ENCODE results near the gene PARD3. TPM values are rescaled to one million over a fixed set of nuclear protein-coding genes. Genes with fewer than 3 reads are reported as not detected.

The PARD3 gene
- total RNA-seq, 1 experiment from 2014 or later, result 50.0 TPM

DNA sequence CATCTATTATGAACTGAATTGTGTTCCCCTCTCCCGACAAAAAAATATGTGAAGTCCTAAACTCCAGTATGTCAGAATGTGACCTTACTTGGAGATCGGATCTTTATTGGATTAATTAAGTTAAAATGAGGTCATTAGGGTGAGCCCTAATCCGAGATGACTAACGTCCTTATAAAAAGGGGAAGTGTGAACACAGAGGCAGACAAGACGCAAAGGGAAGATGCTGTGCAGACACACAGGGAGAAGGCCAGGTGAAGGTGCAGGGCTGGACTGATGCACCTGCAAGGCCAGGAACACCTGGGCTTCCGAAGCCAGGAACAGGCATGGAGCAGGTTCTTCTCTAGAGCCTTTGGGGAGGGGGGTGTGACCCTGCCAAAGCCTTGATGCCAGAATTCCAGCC, 187.8 kb downstream of the PARD3 start:
- no peak for DNase-seq
- no peaks in the 10 kb centered on the region for H3K9me3 ChIP-seq
- H3K27me3 ChIP-seq, result no peaks in the 10 kb centered on the region
- H3K36me3 ChIP-seq, result no peaks in the 10 kb centered on the region
- H3K4me3 ChIP-seq, result no peak overlapping the region

DNA sequence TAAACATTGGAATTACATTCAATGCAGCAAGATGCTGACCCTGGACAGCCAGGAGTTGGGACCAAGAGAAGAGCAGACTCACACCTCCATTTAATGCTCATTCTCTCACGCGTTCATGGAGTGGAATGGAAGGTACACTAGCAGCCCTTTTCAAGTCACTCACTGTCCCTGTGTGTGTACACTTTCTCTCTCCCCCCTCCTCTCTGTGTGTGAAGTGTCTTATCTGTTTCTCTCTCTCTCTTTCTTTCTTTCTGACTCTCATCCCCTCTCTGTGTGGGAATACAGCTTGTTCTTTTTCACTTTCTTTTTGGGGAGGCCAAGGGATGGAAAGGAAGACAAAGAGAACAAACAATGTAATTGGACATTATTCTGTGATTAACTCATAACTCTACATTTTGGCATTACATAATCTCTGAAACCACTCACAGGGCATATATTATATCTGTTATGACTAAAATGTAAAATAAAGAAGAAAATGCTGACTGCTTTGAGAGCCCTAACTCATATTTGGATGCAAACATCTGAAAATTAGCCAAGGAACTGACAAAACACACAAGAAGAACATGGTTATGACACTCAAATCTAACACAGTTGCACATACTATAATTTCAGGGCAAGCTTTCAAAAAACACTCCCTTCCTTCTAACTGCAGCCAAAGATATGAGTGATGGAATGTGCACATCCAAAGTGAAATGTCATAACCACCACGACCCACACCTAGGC, 188.8 kb downstream of the PARD3 start:
- no peak overlapping the region for H3K4me3 ChIP-seq

DNA sequence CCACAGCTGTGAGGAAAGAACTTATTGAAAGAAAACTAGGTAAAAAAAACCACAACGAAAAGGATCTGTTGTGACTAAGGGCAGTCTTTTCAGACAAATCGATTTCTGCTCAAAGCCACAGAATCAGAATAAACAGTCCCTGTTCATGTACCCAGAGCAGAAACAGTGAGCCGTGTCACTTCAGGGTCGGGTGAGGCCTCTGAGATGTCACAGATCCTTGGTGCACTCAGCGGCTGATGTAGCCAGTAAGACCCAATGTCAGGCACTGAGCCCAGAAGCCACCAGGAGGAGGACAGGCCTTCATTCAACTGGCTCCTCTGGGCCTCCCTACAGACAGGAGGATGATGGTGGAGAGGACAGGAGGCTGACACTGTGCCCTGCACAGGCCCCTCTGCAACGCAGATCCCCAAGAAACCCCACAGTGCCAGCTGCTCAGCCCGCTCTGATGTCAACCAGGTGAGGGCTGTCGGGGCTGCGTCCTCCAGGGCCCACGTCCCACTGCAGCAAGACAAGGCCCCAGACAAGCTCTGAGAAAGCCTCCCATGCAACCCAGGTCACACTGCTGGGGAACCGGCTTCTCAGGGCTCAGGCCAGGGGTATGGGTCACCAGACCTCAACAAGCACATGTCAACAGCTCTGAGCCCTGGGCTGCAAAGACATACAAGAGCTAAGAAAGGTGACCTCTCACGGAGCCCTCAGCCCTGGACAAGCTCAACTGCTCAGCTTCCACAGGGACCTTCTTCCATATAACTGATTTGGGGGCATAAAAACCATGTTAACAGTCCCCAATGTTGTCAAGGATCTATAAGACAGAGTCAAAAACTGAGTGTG, 190.6 kb downstream of the PARD3 start:
- Histone ChIP-seq H3K36me3 (no peaks in the 10 kb centered on the region), H3K27me3 (no peaks in the 10 kb centered on the region), H3K9me3 (no peaks in the 10 kb centered on the region), H3K4me3 (no peak overlapping the region)
- DNase-seq, result no peak

More for the DNA sequence above, 188.8 kb downstream of the PARD3 start:
- no peak for DNase-seq
- H3K27me3 ChIP-seq, result no peaks in the 10 kb centered on the region
- no peaks in the 10 kb centered on the region for H3K9me3 ChIP-seq
- H3K36me3 ChIP-seq, result no peaks in the 10 kb centered on the region

DNA sequence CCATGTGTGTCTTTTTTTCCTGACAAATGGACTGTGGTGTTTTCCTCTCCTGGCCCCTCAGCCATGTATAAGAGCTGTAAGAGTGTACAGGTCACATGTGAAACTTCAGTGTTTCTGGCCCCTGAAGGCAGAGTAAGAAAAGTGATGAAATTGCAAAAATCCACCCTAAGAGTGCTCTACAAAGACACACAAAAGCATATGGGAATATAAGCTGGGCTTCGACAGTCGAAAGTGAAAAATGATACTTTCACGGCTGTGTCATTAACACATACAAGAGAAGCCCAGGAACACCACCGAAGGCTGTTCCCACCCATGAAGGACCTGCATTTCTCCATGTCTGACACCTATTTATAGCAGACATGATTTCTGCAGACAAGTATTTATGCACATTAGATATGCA, 192.2 kb downstream of the PARD3 start:
- DNase-seq, result no peak
- Histone ChIP-seq H3K27me3 (no peaks in the 10 kb centered on the region), H3K4me3 (no peak overlapping the region), H3K36me3 (no peaks in the 10 kb centered on the region), H3K9me3 (no peaks in the 10 kb centered on the region)

DNA sequence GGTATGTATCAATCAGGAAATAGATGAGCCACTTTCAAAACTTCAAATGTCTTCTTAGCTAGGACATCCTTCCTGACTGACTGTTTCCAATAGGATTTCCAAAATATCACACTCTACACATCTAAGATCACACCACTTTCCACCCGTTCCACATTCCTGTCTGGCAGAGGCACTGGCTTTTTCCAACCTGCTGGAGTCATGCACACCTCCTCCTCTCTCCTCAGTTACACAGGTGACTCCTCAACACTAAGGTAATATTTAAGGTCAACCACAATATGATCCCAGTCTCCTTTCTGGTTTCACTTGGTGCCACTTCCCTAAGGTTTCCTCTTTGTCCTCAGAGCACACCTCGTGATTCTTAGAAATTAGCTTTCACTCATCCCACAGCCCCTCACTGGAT, 196.5 kb downstream of the PARD3 start:
- Histone ChIP-seq H3K36me3 (no peaks in the 10 kb centered on the region), H3K4me3 (no peak overlapping the region), H3K9me3 (no peaks in the 10 kb centered on the region), H3K27me3 (no peaks in the 10 kb centered on the region)
- DNase-seq, result no peak

DNA sequence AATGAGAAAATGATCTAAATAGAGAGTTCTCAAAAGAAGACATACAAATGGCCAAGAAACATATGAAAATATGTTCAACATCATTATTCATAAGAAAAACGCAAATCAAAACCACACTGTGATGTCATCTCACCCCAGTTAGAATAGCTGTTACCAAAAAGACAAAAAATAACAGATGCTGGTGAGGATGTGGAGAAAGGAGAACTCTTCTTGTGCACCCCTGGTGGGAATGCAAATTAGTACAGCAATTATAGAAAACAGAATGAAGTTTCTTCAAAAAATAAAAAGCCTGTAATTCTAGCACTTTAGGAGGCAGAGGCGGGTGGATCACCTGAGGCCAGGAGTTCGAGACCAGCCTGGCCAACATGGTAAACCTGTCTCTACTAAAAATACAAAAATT, 199.3 kb downstream of the PARD3 start:
- Histone ChIP-seq H3K9me3 (no peaks in the 10 kb centered on the region), H3K27me3 (no peaks in the 10 kb centered on the region), H3K4me3 (no peak overlapping the region), H3K36me3 (no peaks in the 10 kb centered on the region)
- DNase-seq, result no peak

DNA sequence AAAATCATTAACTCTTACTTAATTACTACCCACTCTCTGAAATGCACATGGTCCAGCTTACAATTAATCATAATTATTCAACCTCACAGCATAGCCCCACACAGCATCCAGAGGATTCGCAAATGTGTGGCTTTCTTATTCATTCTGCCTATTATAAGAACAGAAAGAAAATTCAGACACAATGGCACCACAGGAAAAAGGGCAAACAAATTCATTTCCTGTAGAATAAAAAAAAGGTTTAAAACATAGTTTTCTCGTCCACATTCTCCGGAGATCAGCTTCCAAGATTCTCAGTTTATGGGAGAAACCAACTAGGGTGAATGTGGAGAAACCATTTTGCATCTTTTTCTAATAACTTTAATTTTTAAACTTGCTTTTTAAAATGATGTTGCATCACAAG, 201.6 kb downstream of the PARD3 start:
- no peak overlapping the region for H3K4me3 ChIP-seq
- H3K27me3 ChIP-seq, result no peaks in the 10 kb centered on the region
- H3K36me3 ChIP-seq, result no peaks in the 10 kb centered on the region
- DNase-seq, result no peak
- H3K9me3 ChIP-seq, result no peaks in the 10 kb centered on the region

DNA sequence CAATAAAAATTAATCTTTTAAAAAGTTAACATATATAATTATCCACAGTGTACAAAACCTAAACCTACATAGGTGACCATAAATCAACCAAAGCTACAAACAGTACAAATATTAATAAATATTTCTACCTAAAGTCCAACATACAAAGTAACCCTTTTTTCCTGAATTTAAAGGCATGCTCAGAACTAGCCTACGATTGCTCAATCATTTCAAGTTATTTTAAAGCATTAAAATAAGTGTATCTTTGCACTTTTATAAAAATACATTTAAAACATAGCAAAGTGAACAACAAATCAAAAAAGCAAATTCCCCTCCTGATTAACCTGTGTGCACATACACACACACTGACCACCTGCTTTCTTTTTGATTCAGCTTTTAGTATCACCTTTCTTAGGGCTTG, 202.2 kb downstream of the PARD3 start:
- no peaks in the 10 kb centered on the region for H3K36me3 ChIP-seq
- no peaks in the 10 kb centered on the region for H3K9me3 ChIP-seq
- DNase-seq, result no peak
- no peaks in the 10 kb centered on the region for H3K27me3 ChIP-seq
- no peak overlapping the region for H3K4me3 ChIP-seq

DNA sequence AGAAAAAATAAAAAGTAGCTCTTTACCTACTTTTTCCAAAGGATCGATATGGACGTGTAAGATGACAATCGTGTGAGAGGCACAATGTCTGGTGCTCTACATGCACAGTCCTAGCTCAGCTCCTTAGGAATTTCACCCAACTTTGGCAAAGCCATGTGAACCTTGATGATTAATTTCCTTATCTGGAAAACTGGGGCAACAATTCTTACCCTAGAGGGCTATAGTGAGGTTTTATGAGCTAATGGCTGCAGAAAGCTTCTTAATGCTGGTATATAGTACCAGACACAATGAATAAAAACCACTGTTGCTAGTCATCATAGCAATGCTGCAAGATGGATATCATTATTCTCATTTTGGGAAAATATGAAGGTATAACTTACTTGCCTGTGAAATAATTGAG, 202.7 kb downstream of the PARD3 start:
- H3K4me3 ChIP-seq, result no peak overlapping the region
- H3K27me3 ChIP-seq, result no peaks in the 10 kb centered on the region
- DNase-seq, result no peak
- H3K36me3 ChIP-seq, result no peaks in the 10 kb centered on the region
- H3K9me3 ChIP-seq, result no peaks in the 10 kb centered on the region

DNA sequence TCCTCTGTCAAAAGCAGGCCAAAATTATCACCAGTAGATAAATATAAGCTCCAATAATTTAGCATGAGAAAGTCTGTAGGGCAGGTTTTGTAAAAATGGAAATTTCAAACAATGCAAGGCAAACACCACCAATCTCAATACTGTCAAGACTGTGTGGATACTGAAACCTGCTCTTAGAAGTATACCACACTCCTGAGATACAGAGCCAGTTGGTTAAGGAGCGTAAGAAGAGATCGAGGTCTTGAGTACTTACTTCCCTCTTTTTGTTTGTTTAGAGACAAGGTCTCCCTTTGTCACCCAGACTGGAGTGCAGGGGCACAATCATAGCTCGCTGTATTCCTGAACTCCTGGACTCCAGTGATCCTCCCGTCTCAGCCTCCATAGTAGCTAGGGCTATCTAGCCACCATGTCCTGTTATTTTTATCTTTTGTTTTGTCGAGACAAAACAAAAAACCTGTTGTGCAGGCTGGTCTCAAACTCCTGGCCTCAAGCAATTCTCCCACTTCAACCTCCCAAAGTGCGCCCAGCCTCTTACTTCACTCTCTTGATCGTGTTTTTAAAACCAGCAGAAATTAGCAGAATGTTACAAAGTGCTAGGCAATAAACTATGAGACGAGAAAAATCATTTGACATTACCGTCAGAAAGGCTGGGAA, 205.7 kb downstream of the PARD3 start:
- no peak overlapping the region for H3K4me3 ChIP-seq
- H3K27me3 ChIP-seq, result no peaks in the 10 kb centered on the region

DNA sequence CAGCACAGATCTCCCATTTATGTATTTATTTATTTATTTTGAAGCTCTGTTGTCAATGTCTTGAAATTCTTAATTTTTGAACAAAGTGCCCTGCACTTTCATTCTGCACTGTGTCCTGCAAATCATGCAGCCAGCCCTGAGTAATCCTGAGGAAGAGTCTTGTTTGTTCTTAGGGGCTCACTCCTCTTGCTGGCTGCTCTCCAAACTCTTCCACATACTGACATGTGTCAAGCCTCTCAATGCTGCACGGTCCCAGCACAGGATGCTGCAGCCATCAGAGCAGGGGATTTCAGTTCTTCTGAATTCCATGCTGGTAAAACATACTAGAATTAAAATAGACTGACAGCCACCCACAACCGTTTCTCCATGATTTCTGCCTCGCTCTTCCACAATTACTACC, 207.2 kb downstream of the PARD3 start:
- DNase-seq, result no peak
- Histone ChIP-seq H3K27me3 (no peaks in the 10 kb centered on the region), H3K9me3 (no peaks in the 10 kb centered on the region), H3K4me3 (no peak overlapping the region), H3K36me3 (no peaks in the 10 kb centered on the region)

More for the DNA sequence above, 205.7 kb downstream of the PARD3 start:
- Histone ChIP-seq H3K9me3 (no peaks in the 10 kb centered on the region), H3K36me3 (no peaks in the 10 kb centered on the region)
- no peak for DNase-seq

DNA sequence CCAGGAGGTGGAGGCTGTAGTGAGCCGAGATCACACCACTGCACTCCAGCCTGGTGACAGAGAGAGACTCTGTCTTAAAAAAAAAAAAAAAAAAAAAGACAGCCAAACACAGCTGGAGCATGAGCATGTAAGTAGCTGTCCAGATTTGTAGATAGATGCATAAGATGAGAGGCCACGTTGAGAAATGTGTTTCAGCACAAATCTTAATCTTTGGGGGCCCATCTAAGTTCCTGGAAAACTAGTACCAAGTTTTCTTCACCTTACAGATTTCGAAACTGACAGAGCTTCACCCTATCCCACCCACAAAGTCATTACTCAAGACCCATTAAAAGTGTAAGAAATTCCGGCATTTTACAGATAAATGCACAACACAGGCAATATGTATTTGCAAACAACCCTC, 208.2 kb downstream of the PARD3 start:
- Histone ChIP-seq H3K27me3 (no peaks in the 10 kb centered on the region), H3K4me3 (no peak overlapping the region), H3K9me3 (no peaks in the 10 kb centered on the region), H3K36me3 (no peaks in the 10 kb centered on the region)
- DNase-seq, result no peak

DNA sequence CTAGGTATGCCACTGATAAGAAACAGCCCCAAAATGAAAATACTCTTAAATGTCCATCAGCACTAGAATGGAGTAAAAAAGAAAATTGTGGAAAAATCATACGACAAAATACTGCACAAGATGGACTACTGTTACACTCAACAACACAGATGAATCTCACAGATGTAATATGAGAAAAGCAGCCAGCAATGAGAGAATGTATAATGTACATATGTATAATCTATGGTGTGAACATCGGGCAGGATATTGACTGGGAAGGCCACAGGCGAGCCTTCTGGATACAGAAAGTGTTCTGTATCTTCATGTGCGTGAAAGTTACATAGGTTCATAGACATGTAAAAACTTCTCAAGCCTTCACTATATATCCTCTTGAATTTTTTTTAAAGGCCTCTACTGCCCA, 212.6 kb downstream of the PARD3 start:
- Histone ChIP-seq H3K9me3 (no peaks in the 10 kb centered on the region), H3K4me3 (no peak overlapping the region), H3K36me3 (no peaks in the 10 kb centered on the region), H3K27me3 (no peaks in the 10 kb centered on the region)
- no peak for DNase-seq

DNA sequence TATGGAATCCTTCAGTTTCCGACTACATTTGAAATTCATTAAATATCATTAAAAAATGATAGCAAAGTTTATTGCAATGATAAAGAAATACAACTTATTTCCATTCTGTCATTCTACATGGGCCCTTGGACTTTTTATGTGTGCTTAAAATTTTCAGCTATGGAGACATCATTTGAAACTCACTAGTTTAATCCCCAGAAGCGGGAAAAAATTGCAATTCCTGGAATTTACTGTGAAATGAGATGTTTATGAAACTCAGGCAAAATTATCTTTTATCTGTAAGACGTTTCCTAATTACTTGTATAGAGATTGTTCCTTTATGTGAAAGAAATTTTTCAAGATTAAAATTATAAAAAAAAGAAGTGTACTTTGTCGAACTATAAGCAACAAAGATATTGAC, 213.4 kb downstream of the PARD3 start:
- Histone ChIP-seq H3K9me3 (no peaks in the 10 kb centered on the region), H3K27me3 (no peaks in the 10 kb centered on the region), H3K36me3 (no peaks in the 10 kb centered on the region), H3K4me3 (no peak overlapping the region)
- no peak for DNase-seq

DNA sequence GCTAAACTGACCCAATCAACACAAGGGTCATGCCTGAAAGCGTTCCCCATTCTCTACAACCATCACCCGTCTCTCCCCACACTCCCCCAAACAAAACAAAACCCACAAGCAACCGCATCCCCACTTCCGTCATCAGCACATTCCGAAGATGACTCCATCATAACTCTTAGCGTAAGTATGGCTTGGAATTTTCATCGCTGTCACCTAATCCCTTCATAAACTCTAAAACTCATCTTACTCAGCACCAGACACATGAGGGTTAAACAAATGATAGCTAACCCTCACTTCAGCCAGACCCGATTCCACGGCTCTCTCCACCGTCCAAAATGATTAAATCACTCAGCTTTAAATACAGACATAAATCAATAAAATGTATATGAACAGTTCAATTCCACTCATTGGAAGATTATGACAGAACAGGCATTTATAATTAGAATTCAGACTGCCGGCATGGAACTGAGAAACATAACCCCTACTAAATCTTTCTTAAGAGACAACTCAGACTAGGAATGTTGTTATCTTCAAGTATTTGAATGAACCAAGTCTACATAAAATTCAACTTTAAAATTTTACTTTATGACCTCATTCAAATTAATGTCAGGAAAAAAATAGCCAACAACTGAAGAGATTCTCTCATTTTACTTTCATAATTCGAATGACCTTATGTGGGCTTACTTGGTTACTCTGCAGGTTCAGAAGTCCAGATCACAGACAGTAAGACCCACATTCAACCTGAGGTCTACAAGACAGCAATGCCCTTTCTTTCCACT, 215.9 kb downstream of the PARD3 start:
- DNase-seq, result no peak
- Histone ChIP-seq H3K9me3 (no peaks in the 10 kb centered on the region), H3K36me3 (no peaks in the 10 kb centered on the region), H3K4me3 (no peak overlapping the region), H3K27me3 (no peaks in the 10 kb centered on the region)

DNA sequence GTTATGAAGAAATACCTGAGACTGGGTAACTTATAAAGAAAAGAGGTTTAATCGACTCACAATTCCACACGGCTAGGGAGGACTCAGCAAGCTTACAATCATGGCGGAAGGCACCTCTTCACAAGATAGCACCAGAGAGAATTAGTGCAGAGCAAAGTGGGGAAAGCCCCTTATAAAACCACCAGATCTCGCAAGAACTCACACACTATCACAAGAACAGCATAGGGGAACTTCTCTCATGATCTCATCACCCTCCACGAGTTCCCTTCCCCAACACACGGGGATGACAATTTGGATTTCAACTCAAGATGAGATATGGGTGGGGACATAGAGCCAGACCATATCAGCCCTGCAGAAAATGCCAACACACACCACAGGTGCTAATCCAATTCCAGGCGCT, 218.7 kb downstream of the PARD3 start:
- Histone ChIP-seq H3K36me3 (no peaks in the 10 kb centered on the region), H3K9me3 (no peaks in the 10 kb centered on the region), H3K4me3 (no peak overlapping the region), H3K27me3 (no peaks in the 10 kb centered on the region)
- DNase-seq, result no peak

DNA sequence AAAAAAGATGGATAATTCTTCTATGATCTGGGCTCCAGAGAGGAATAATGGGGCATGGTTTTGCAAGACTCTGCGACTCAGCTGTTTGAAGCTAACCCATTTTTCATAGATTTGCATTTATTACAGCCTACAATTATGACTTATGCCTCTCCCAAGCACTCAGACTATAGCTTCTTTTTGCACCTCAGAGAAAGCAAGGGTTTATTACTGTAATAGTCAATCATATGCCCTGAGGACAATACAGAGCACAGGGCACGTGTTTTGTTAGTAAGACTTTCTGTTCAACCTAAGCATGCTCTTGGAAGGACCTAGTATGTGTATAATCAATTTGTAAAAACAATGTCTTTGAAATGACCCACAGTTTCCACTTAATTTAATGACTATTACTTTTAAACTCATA, 221.2 kb downstream of the PARD3 start:
- no peak for DNase-seq
- Histone ChIP-seq H3K27me3 (no peaks in the 10 kb centered on the region), H3K4me3 (no peak overlapping the region), H3K36me3 (no peaks in the 10 kb centered on the region), H3K9me3 (no peaks in the 10 kb centered on the region)

Data from MG63 (cell line).